KG1 (cell line): ENCODE measurements around the gene CPNE5.

Experiments
- DNase-seq: peaks from one replicate; lab custom pipeline; 2025; lab: John Stamatoyannopoulos, UW

The CPNE5 gene

GRCh38 chr6:36700071-36700812 is 139.0 kb downstream of the CPNE5 start:
- DNase-seq = no peak

GRCh38 chr6:36699348-36699747 is 139.9 kb downstream of the CPNE5 start:
- no peak for DNase-seq

- no peak for DNase-seq
Measured at GRCh38 chr6:36698871-36699271, 140.4 kb downstream of the CPNE5 start.

GRCh38 chr6:36698196-36698595 is 141.0 kb downstream of the CPNE5 start:
- no peak for DNase-seq

- DNase-seq = peak; percentile 44
Measured at GRCh38 chr6:36697481-36697903, 141.8 kb downstream of the CPNE5 start, which contains the start of gene RAB44. Gene RAB44 (plus strand): TSS chr6:36697826. CDS start chr6:36704236, 6,410 bp downstream.

GRCh38 chr6:36695414-36695813 is 143.8 kb downstream of the CPNE5 start:
- DNase-seq = no peak

GRCh38 chr6:36694616-36695015 is 144.6 kb downstream of the CPNE5 start:
- no peak for DNase-seq

- no peak for DNase-seq
Measured at GRCh38 chr6:36692861-36693702, 146.2 kb downstream of the CPNE5 start.

- DNase-seq = peak; percentile 74
Measured at GRCh38 chr6:36692220-36692619, 147.0 kb downstream of the CPNE5 start.

GRCh38 chr6:36691612-36692011 is 147.6 kb downstream of the CPNE5 start:
- DNase-seq = no peak

GRCh38 chr6:36691011-36691410 is 148.2 kb downstream of the CPNE5 start:
- no peak for DNase-seq
